Trophoblast cell (in vitro differentiated cells and primary cell): ENCODE results near the gene RAPGEF2.

ENCODE experiments used
- DNase-seq, 2 donors: peaks; one replicate each; pipeline ENCODE4 v3.0.0-alpha.2; 2016
- H2AFZ ChIP-seq: 2 replicates; pipeline ENCODE4 v1.6.1; 2013; ENCODE audit warnings: low read length, moderate library complexity, mild to moderate bottlenecking; ENCODE audit not compliant: insufficient read depth, poor library complexity
- H2AK5ac ChIP-seq: 2 replicates; pipeline ENCODE4 v1.6.1; 2013; ENCODE audit warnings: mild to moderate bottlenecking, low read length
- H2BK120ac ChIP-seq: 2 replicates; pipeline ENCODE4 v1.6.1; 2013; ENCODE audit warnings: low read length, mild to moderate bottlenecking, moderate library complexity; ENCODE audit not compliant: insufficient read depth, poor library complexity
- H2BK12ac ChIP-seq: 2 replicates; pipeline ENCODE4 v1.6.1; 2013; ENCODE audit warnings: mild to moderate bottlenecking, low read length, moderate library complexity
- H2BK5ac ChIP-seq: 2 replicates; pipeline ENCODE4 v1.6.1; 2013; ENCODE audit warnings: low read length, low read depth, moderate library complexity, mild to moderate bottlenecking; ENCODE audit not compliant: poor library complexity
- H3K14ac ChIP-seq: 2 replicates; pipeline ENCODE4 v1.6.1; 2013; ENCODE audit warnings: mild to moderate bottlenecking, low read length
- H3K18ac ChIP-seq: 2 replicates; pipeline ENCODE4 v1.6.1; 2013; ENCODE audit warnings: mild to moderate bottlenecking, low read length
- H3K23ac ChIP-seq: 2 replicates; pipeline ENCODE4 v1.6.1; 2013; ENCODE audit warnings: low read length
- H3K27ac ChIP-seq: 2 replicates; pipeline ENCODE4 v1.5.1; 2013; ENCODE audit warnings: low read depth, mild to moderate bottlenecking, inconsistent platforms, low read length, moderate library complexity
- H3K27me3 ChIP-seq: 2 replicates; pipeline ENCODE4 v1.6.1; 2013; ENCODE audit warnings: inconsistent platforms, mild to moderate bottlenecking, low read length, moderate library complexity; ENCODE audit not compliant: insufficient read depth
- H3K36me3 ChIP-seq, 2 experiments: 1 replicate in 1 of 2; 2 replicates in 1 of 2; pipeline ENCODE4 v1.6.1; 2013; ENCODE audit warnings: low read length in 2 of 2, mild to moderate bottlenecking in 2 of 2, moderate library complexity in 1 of 2; ENCODE audit not compliant: insufficient read depth in 2 of 2, control insufficient read depth in 1 of 2
- H3K4ac ChIP-seq: 2 replicates; pipeline ENCODE4 v1.6.1; 2013; ENCODE audit warnings: low read depth, mild to moderate bottlenecking, low read length, moderate library complexity
- H3K4me1 ChIP-seq, 2 experiments: 1 replicate in 1 of 2; 2 replicates in 1 of 2; pipeline ENCODE4 v1.6.1; 2013; ENCODE audit warnings: low read length in 2 of 2, mild to moderate bottlenecking in 2 of 2, moderate library complexity in 1 of 2; ENCODE audit not compliant: insufficient read depth in 2 of 2, control insufficient read depth in 1 of 2
- H3K4me2 ChIP-seq: 2 replicates; pipeline ENCODE4 v1.6.1; 2013; ENCODE audit warnings: inconsistent platforms, mild to moderate bottlenecking, low read length, moderate library complexity
- H3K4me3 ChIP-seq: 2 replicates; pipeline ENCODE4 v1.5.1; 2013; ENCODE audit warnings: mild to moderate bottlenecking, low read depth, low read length, inconsistent platforms
- H3K79me1 ChIP-seq: one replicate; pipeline ENCODE4 v1.6.1; 2013; ENCODE audit warnings: low read length
- H3K79me2 ChIP-seq: 2 replicates; pipeline ENCODE4 v1.6.1; 2013; ENCODE audit warnings: low read length, mild to moderate bottlenecking; ENCODE audit not compliant: control insufficient read depth, insufficient read depth, poor library complexity
- H3K9ac ChIP-seq: 2 replicates; pipeline ENCODE4 v1.6.1; 2013; ENCODE audit warnings: mild to moderate bottlenecking, low read length
- H3K9me3 ChIP-seq: 2 replicates; pipeline ENCODE4 v1.6.1; 2013; ENCODE audit warnings: low read depth, mild to moderate bottlenecking, control low read depth, inconsistent platforms, low read length; ENCODE audit not compliant: insufficient read depth
- H4K12ac ChIP-seq: 2 replicates; pipeline ENCODE4 v1.6.1; 2013; ENCODE audit warnings: low read depth, mild to moderate bottlenecking, low read length, moderate library complexity
- H4K8ac ChIP-seq: 2 replicates; pipeline ENCODE4 v1.6.1; 2013; ENCODE audit warnings: low read depth, mild to moderate bottlenecking, low read length, moderate library complexity
- H4K91ac ChIP-seq: one replicate; pipeline ENCODE4 v1.6.1; 2013; ENCODE audit warnings: low read depth, mild to moderate bottlenecking, low read length, moderate library complexity
- WGBS: extraction: QIAGEN DNeasy Blood & Tissue Kit; methylation state at CpG from one replicate; pipeline ENCODE4 v1.1.7; 2013; ENCODE audit warnings: missing lambda C conversion rate; ENCODE audit not compliant: insufficient read length, insufficient coverage; ENCODE audit errors: extremely low coverage; 5-methylcytosine and 5-hydroxymethylcytosine counted together

The RAPGEF2 gene

GRCh38 chr4:159284733-159285132 is 181.9 kb downstream of the RAPGEF2 start:
- Histone ChIP-seq H3K23ac (no peak overlapping the region), H3K27ac (no peak overlapping the region), H2BK5ac (peak overlapping the region; percentile 21), H3K36me3 (no peaks in the 10 kb centered on the region), H2BK120ac (no peak overlapping the region), H3K4ac (no peak overlapping the region), H3K14ac (no peak overlapping the region), H3K9ac (no peak overlapping the region), H3K18ac (peak overlapping the region; percentile 40), H4K91ac (peak overlapping the region; percentile 4), H3K4me1 (no peaks in the 10 kb centered on the region), H3K79me2 (no peaks in the 10 kb centered on the region), H3K9me3 (no peaks in the 10 kb centered on the region), H4K8ac (no peak overlapping the region), H2AK5ac (no peak overlapping the region), H2AFZ (no peak overlapping the region), H3K79me1 (peaks cover 2% of the 10 kb centered on the region), H2BK12ac (peak overlapping the region; percentile 77), H3K27me3 (no peaks in the 10 kb centered on the region), H3K4me2 (no peak overlapping the region), H3K4me3 (no peak overlapping the region), H4K12ac (peak overlapping the region; percentile 36)
- no peak for DNase-seq
- WGBS, result no CpG with 5 or more reads among the region's 6 CpGs

GRCh38 chr4:159287767-159288166 is 184.9 kb downstream of the RAPGEF2 start:
- no peak overlapping the region for H3K4me2 ChIP-seq
- H3K79me2 ChIP-seq, result no peaks in the 10 kb centered on the region
- H2BK5ac ChIP-seq, result no peak overlapping the region
- no peak overlapping the region for H3K23ac ChIP-seq
- no peak overlapping the region for H4K12ac ChIP-seq
- no peak for DNase-seq
- no peak overlapping the region for H4K91ac ChIP-seq
- no peaks in the 10 kb centered on the region for H3K9me3 ChIP-seq
- no peaks in the 10 kb centered on the region for H3K27me3 ChIP-seq
- peaks cover 0 to 2% of the 10 kb centered on the region in 2 experiments for H3K4me1 ChIP-seq
- no peak overlapping the region for H2BK120ac ChIP-seq
- WGBS, result no CpG with 5 or more reads among the region's 1 CpG
- no peak overlapping the region for H3K4me3 ChIP-seq
- no peak overlapping the region for H3K27ac ChIP-seq
- H3K9ac ChIP-seq, result no peak overlapping the region
- H2BK12ac ChIP-seq, result no peak overlapping the region
- H4K8ac ChIP-seq, result no peak overlapping the region
- no peak overlapping the region for H3K4ac ChIP-seq
- H2AFZ ChIP-seq, result no peak overlapping the region
- no peak overlapping the region for H3K14ac ChIP-seq
- peaks cover 2% of the 10 kb centered on the region for H3K79me1 ChIP-seq
- no peak overlapping the region for H2AK5ac ChIP-seq
- H3K36me3 ChIP-seq, result no peaks in the 10 kb centered on the region
- no peak overlapping the region for H3K18ac ChIP-seq

GRCh38 chr4:159289682-159290081 is 186.8 kb downstream of the RAPGEF2 start:
- Histone ChIP-seq H3K18ac (no peak overlapping the region), H3K4me3 (no peak overlapping the region), H2BK120ac (no peak overlapping the region), H3K79me2 (no peaks in the 10 kb centered on the region), H2BK12ac (no peak overlapping the region), H3K4me2 (no peak overlapping the region), H3K4me1 (peaks cover 0 to 2% of the 10 kb centered on the region in 2 experiments), H4K91ac (no peak overlapping the region), H2BK5ac (no peak overlapping the region), H3K23ac (no peak overlapping the region), H3K9ac (no peak overlapping the region), H3K27me3 (no peaks in the 10 kb centered on the region), H4K8ac (no peak overlapping the region), H3K14ac (no peak overlapping the region), H4K12ac (no peak overlapping the region), H3K27ac (no peak overlapping the region), H3K36me3 (no peaks in the 10 kb centered on the region), H2AK5ac (no peak overlapping the region), H3K4ac (no peak overlapping the region), H2AFZ (no peak overlapping the region), H3K79me1 (no peaks in the 10 kb centered on the region), H3K9me3 (no peaks in the 10 kb centered on the region)
- DNase-seq, result no peak
- no CpG with 5 or more reads among the region's 3 CpGs for WGBS

- Histone ChIP-seq H4K8ac (no peak overlapping the region), H3K4me3 (no peak overlapping the region), H2BK5ac (no peak overlapping the region), H3K36me3 (no peaks in the 10 kb centered on the region), H3K27ac (no peak overlapping the region), H4K12ac (no peak overlapping the region), H3K14ac (no peak overlapping the region), H3K9me3 (no peaks in the 10 kb centered on the region), H2AFZ (no peak overlapping the region), H3K79me1 (no peaks in the 10 kb centered on the region), H3K23ac (no peak overlapping the region), H3K9ac (no peak overlapping the region), H2BK12ac (no peak overlapping the region), H3K18ac (no peak overlapping the region), H3K27me3 (no peaks in the 10 kb centered on the region), H2BK120ac (no peak overlapping the region), H3K4me1 (peaks cover 0 to 2% of the 10 kb centered on the region in 2 experiments), H4K91ac (no peak overlapping the region), H2AK5ac (no peak overlapping the region), H3K79me2 (no peaks in the 10 kb centered on the region), H3K4me2 (no peak overlapping the region), H3K4ac (no peak overlapping the region)
- no peak for DNase-seq
- WGBS, result no CpG with 5 or more reads among the region's 2 CpGs
Observed at GRCh38 chr4:159290321-159291030, 187.6 kb downstream of the RAPGEF2 start.
